SU-DHL-6 (cell line): ENCODE results near the gene BCLAF3.

Experiments used
- H2AFZ ChIP-seq: fragments of 200-600 bp; sonication (generic); 2 replicates; pipeline ENCODE4 v1.6.1; 2014; ENCODE audit warnings: low read depth, mild to moderate bottlenecking, moderate library complexity, mixed read lengths, antibody characterized with exemption, low read length; ENCODE audit not compliant: severe bottlenecking
- H3F3A ChIP-seq: fragments of 200-600 bp; shearing (Covaris generic); 2 replicates; pipeline ENCODE4 v1.6.0; 2016; ENCODE audit warnings: antibody characterized with exemption, mild to moderate bottlenecking; ENCODE audit not compliant: insufficient read depth
- H3K27ac ChIP-seq: fragments of 200-600 bp; sonication (generic); 2 replicates; pipeline ENCODE4 v1.5.1; 2016; ENCODE audit warnings: low read depth, mild to moderate bottlenecking, low read length, moderate library complexity, mixed read lengths
- H3K27me3 ChIP-seq: fragments of 200-600 bp; sonication (generic), shearing (Covaris generic); 2 replicates; pipeline ENCODE4 v1.6.0; 2014; ENCODE audit warnings: mild to moderate bottlenecking, low read length
- H3K36me3 ChIP-seq: fragments of 200-600 bp; sonication (generic); 2 replicates; pipeline ENCODE4 v1.6.1; 2014; ENCODE audit warnings: mild to moderate bottlenecking, low read length, mixed read lengths
- H3K4me2 ChIP-seq: fragments of 300-600, 200-600 bp; shearing (Covaris generic), sonication (generic); 2 replicates; pipeline ENCODE4 v1.6.0; 2014; ENCODE audit warnings: low read length, low read depth, mild to moderate bottlenecking; ENCODE audit not compliant: poor library complexity, severe bottlenecking
- H3K4me3 ChIP-seq: fragments of 200-600 bp; sonication (generic); 2 replicates; pipeline ENCODE4 v1.5.1; 2014; ENCODE audit warnings: antibody characterized with exemption, low read length, mild to moderate bottlenecking, mixed read lengths; ENCODE audit not compliant: insufficient read depth, poor library complexity, severe bottlenecking
- H3K79me2 ChIP-seq: fragments of 200-600 bp; sonication (generic); 2 replicates; pipeline ENCODE4 v1.6.1; 2014; ENCODE audit warnings: mild to moderate bottlenecking, low read length, moderate library complexity; ENCODE audit not compliant: insufficient read depth
- H3K9ac ChIP-seq: fragments of 200-600 bp; sonication (generic); 2 replicates; pipeline ENCODE4 v1.7.0; 2014; ENCODE audit warnings: mild to moderate bottlenecking, low read length
- H3K9me2 ChIP-seq: fragments of 200-600 bp; sonication (generic); replicated peaks from 2 replicates; pipeline ENCODE4 v1.6.1; 2014; ENCODE audit warnings: low read length; ENCODE audit not compliant: insufficient read depth
- H3K9me3 ChIP-seq: fragments of 200-600 bp; sonication (generic); 2 replicates; pipeline ENCODE4 v1.6.1; 2014; ENCODE audit warnings: low read length, mixed read lengths; ENCODE audit not compliant: insufficient read depth
- H4K20me1 ChIP-seq: fragments of 200-600 bp; sonication (generic); 2 replicates; pipeline ENCODE4 v1.6.1; 2014; ENCODE audit warnings: low read depth, mild to moderate bottlenecking, antibody characterized with exemption, low read length, moderate library complexity, mixed read lengths
- CTCF ChIP-seq: fragments of 200-600 bp; sonication (generic); IDR thresholded peaks from one replicate; pipeline ENCODE4 v1.5.1; 2017; ENCODE audit warnings: antibody characterized with exemption, mild to moderate bottlenecking, low read length, moderate library complexity; ENCODE audit not compliant: insufficient read depth, poor library complexity, severe bottlenecking
- EZH2phosphoT487 ChIP-seq: fragments of 200-600 bp; sonication (generic), shearing (Covaris generic); conservative IDR thresholded peaks from 2 replicates; pipeline ENCODE4 v1.6.1; 2018; ENCODE audit warnings: mild to moderate bottlenecking, antibody characterized with exemption, low read length, moderate library complexity, mixed read lengths

The BCLAF3 gene

GRCh38 chrX:19986531-19986930 lies 4.3 kb downstream of the BCLAF3 start:
- Histone ChIP-seq H4K20me1 (no peaks in the 10 kb centered on the region), H3K36me3 (no peaks in the 10 kb centered on the region), H3K27ac (no peak overlapping the region), H3K4me2 (no peak overlapping the region), H3K27me3 (no peaks in the 10 kb centered on the region), H3F3A (no peaks in the 10 kb centered on the region), H3K9ac (no peak overlapping the region), H2AFZ (no peak overlapping the region), H3K4me3 (no peak overlapping the region), H3K79me2 (peaks cover 4% of the 10 kb centered on the region; the same call in 1 of the 2 replicates), H3K9me3 (no peaks in the 10 kb centered on the region), H3K9me2 (no peaks in the 10 kb centered on the region)
- TF ChIP-seq EZH2phosphoT487 (no peak), CTCF (no peak)

- Histone ChIP-seq H3F3A (no peaks in the 10 kb centered on the region), H3K9ac (no peak overlapping the region), H2AFZ (no peak overlapping the region), H3K4me2 (no peak overlapping the region), H3K9me2 (no peaks in the 10 kb centered on the region), H3K36me3 (no peaks in the 10 kb centered on the region), H3K27me3 (no peaks in the 10 kb centered on the region), H3K4me3 (no peak overlapping the region), H3K27ac (no peak overlapping the region), H3K9me3 (no peaks in the 10 kb centered on the region), H3K79me2 (no peaks in the 10 kb centered on the region), H4K20me1 (no peaks in the 10 kb centered on the region)
- no peak for TF ChIP-seq EZH2phosphoT487
- TF ChIP-seq CTCF, result no peak
Measured at GRCh38 chrX:19981947-19982346, 8.9 kb downstream of the BCLAF3 start.

- Histone ChIP-seq H2AFZ (no peak overlapping the region), H3K4me2 (no peak overlapping the region), H3K9ac (no peak overlapping the region), H3K79me2 (no peaks in the 10 kb centered on the region), H3F3A (no peaks in the 10 kb centered on the region), H3K27ac (no peak overlapping the region), H3K9me2 (no peaks in the 10 kb centered on the region), H3K36me3 (no peaks in the 10 kb centered on the region), H3K4me3 (no peak overlapping the region), H4K20me1 (no peaks in the 10 kb centered on the region), H3K27me3 (no peaks in the 10 kb centered on the region), H3K9me3 (no peaks in the 10 kb centered on the region)
- TF ChIP-seq CTCF (no peak), EZH2phosphoT487 (no peak)
Measured at GRCh38 chrX:19975845-19976244, 15.0 kb downstream of the BCLAF3 start.

- Histone ChIP-seq H3K36me3 (no peaks in the 10 kb centered on the region), H3K9me3 (no peaks in the 10 kb centered on the region), H3K9me2 (no peaks in the 10 kb centered on the region), H3K27me3 (no peaks in the 10 kb centered on the region), H3F3A (no peaks in the 10 kb centered on the region), H3K79me2 (no peaks in the 10 kb centered on the region), H3K9ac (no peak overlapping the region), H3K4me3 (no peak overlapping the region), H4K20me1 (no peaks in the 10 kb centered on the region), H3K27ac (no peak overlapping the region), H2AFZ (no peak overlapping the region), H3K4me2 (no peak overlapping the region)
- TF ChIP-seq EZH2phosphoT487, result no peak
- no peak for TF ChIP-seq CTCF
Measured at GRCh38 chrX:19972984-19973383, 17.9 kb downstream of the BCLAF3 start.
